GM18508 (cell line): Measurements from ENCODE around the gene ITSN2.

ENCODE experiments used
- ATAC-seq: cut with Tn5 transposase; IDR thresholded peaks from one replicate; pipeline ENCODE4 v1.9.1; 2021; ENCODE audit warnings: moderate number of reproducible peaks; ENCODE audit not compliant: insufficient read depth, unreplicated experiment

ITSN2 gene

DNA sequence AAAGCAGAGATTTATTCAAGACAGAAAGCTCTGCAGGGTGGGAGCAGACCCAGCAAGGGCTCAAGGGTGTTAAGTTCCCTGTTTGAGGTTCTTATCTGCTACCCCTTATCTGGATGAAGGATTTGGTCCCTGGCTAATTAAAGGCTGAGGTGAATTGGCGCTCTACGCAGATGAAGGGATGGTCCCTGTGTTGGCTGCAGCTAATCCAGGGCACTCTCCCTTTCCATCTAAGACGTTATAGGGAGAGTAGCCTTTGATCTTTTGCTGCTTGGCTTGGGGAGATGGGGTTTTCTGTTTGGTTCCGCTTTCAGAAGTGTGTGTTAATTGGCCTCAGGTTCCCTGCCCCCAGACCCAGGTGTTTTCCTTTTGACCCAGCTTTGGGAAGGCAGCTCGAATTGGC, 168.5 kb downstream of the ITSN2 start:
- ATAC-seq, result no peak

- ATAC-seq, result no peak
Observed at GRCh38 chr2:24191156-24191555, 169.2 kb downstream of the ITSN2 start.

DNA sequence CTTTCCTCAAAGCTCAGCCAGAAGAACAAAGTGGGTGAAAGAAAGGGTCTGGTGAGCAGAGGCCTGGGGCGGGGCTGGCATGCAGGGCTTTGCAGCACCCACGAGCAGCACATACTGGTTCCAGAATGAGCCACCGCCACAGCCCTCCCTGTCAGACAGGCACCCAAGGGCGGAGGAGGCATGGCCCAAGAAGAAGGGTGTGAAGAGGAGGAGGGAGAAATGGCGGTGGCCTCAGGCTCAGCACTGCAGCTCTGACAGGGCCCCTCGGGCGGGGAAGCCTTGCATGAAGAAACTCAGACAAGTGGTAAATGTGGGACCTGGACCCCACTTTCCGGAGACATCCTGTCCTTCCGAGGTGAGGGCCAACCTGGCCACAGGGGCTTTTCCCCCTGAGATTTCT, 169.8 kb downstream of the ITSN2 start:
- no peak for ATAC-seq

- no peak for ATAC-seq
Observed at GRCh38 chr2:24189551-24189950, 170.8 kb downstream of the ITSN2 start.

- ATAC-seq, result no peak
Observed at GRCh38 chr2:24183366-24184069, 176.8 kb downstream of the ITSN2 start.

- ATAC-seq, result no peak
Observed at GRCh38 chr2:24182507-24182906, 177.8 kb downstream of the ITSN2 start.

- no peak for ATAC-seq
Observed at GRCh38 chr2:24181849-24182248, 178.5 kb downstream of the ITSN2 start.

GRCh38 chr2:24179683-24180082, 180.7 kb downstream of the ITSN2 start:
- no peak for ATAC-seq

DNA sequence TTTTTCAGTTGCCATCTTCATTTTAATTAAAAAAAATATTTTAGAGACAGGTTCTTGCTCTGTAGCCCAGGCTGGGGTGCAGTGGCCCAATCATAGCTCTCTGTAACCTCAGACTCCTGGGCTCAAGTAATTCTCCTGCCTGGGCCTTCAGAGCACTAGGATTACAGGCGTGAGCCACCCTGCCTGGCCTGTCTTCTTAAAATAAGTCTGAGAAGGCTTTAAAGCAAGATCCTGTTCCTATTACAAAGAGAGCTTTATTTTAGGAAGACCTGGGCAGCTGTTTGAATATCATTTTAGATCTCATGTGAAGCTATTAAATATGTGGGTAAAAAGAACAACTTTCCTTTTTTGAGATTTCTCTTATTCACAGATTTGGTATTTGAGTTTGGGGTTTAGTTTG, 184.0 kb downstream of the ITSN2 start:
- no peak for ATAC-seq

- no peak for ATAC-seq
Observed at GRCh38 chr2:24175631-24176187, 184.6 kb downstream of the ITSN2 start.

GRCh38 chr2:24174851-24175277, 185.5 kb downstream of the ITSN2 start, which contains the start of gene FAM228A:
Gene FAM228A, plus strand, starts transcription at chr2:24175053. Its CDS starts 428 bp downstream, at chr2:24175481.
- no peak for ATAC-seq

DNA sequence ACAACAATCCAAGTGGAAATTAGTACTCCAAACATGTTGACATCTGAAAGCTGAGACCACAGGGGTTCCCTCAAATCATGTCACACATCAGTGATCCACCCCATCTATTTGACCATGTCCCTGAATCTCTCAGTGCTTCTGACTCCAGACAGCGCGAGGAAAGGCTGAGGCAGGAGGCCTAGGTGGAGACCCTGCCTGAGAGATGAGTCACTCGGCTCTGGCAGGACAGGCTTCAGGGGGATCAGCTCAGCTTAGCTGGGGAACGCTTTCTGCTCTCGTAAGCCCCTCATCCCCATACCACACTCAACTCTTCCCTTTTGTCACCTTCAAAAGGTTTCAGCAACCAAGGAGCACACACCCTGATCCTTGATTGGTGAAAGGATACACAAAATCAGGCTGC, 191.3 kb downstream of the ITSN2 start:
- no peak for ATAC-seq

DNA sequence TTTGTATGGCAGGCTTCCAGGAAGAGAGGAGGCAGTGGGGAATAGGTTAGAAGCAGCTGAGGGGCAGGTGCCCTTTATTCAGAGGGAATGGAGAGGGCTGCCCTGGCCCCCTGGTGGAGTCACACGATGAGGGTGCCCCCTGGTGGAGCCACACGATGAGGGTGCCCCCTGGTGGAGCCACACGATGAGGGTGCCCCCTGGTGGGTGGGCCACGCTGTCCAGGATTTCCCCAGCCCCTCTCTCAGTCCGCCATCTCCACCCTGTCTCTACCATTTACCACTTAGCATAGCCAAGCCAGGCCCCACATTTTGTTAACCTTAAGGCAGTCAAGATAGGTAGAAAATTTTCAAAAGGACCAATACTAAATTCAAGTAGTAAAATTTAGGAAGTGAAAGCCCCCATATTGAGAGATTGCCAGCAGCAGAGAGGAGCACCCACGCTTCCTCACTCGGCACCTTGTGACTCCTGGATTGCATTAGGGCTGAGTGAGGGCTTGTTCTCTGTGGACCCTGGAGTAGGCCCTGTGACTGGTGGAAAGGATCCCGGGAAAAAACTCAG, 195.8 kb downstream of the ITSN2 start:
- ATAC-seq, result no peak

DNA sequence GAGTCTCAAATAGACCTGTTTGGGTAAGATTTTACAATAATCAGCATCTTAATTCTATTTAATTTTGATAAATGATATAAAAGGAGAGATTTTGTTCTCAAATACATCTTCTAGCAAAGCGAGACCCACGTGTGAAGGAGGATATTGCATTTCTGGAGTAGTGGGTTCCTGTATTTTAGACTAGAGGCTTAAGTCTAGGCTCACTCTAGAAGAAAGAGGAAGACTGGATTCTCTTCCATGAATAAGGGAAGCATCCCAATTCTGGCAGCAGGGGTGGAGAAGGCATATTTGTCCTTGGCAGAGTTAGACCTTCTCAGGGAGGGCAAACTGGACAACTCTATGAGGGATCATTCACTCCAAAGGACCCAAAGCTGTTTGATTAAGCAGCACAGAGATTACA, 196.7 kb downstream of the ITSN2 start:
- ATAC-seq, result no peak

DNA sequence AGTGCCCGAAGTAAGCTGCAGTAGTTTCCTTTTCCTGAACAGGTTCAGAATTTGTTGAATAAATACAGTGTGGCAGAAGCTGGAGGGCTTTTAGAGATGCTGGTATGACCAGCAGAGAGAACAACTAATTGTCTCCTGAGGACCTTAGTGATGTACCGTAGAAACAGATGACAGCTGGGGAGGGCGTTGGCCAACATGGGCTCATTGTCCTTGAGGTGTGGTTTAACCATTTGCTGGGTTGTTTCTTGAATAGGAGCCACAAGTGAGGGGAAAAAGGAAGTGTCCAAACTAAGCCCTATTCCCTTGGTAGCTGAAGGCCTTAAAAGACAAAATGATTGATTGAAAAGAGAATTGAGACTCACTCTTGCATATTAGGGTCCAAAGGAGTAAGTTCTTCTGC, 197.2 kb downstream of the ITSN2 start:
- no peak for ATAC-seq

DNA sequence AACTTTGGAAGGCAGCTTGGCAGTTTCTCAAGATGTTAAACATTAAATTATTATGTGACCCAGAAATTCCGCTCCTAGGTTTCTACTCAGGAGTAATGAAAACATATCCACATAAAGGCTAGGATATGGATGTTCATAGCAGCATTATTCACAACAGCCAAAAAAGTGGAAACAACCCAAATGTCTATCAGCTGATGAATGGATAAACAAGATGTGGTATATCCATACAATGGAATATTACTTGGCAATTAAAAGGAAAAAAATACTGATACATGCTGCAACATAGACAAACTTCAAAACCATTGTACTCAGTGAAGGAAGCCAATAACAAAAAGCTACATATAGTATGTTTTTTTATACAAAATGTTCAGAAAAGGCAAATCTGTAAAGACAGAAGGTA, 197.8 kb downstream of the ITSN2 start:
- no peak for ATAC-seq

GRCh38 chr2:24160761-24161160, 199.6 kb downstream of the ITSN2 start:
- ATAC-seq, result no peak

GRCh38 chr2:24159708-24160107, 200.6 kb downstream of the ITSN2 start:
- no peak for ATAC-seq

GRCh38 chr2:24158131-24158530, 202.2 kb downstream of the ITSN2 start:
- no peak for ATAC-seq

DNA sequence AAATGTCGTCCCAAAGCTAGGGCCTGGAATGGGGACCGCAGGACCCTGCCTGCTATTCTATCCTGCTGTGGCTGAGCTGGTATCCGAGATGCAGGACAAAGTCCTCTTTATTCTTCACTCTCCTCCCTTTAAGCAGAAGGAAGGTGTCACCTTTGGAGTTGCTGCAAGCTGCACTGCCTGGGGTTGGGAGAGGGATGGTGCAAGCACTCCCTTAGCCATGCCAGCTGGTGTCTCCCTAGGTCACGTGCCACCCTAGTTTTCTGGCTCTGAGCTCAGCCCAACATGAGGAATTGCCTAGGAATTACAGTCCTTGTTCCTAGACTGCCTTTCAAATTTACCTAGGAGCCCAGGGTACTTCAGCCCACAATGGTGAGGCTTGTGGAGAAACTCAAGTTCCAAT, 206.9 kb downstream of the ITSN2 start:
- ATAC-seq, result no peak
